ENCODE data around the gene GMDS.

Gene GMDS

DNA sequence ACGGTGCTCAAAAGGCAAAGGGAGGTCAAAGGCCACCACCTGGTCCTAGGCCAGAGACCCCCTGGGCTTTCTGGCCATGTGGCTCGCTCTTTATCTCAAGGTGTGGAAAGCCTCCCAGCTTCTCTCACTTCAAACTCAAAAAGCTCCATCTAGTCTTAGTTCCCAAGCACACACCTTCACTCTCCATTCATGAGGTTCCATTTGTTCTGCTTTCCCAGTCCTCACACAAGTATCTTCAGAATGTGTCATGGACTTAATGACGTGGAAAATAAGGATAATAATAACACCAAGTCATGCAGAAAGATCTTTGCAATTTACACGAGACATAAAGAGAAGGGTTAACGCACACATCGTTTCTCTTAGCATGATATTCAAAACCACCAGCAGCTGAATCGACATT is 219.3 kb downstream of the GMDS start:
- no peak for FAIRE-seq

DNA sequence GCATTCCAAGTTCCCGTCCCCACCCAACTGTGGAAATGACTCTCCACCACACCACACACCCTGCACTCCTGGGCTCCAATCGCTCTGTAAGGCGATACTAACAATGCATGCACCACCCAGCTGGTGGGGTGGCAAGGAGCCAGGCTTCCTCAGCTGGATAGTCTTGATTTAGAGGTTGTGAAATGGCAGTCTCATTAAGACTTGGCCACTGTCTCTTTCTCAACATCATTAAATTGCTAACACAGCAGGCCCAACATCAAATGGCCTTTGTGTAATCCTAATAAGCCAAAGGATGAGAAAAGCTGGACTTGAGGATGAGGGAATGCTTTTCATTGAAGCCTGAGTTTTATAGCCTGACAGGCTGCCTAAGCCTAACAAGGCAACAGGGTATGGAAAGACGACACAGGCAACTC is 223.7 kb downstream of the GMDS start:
- FAIRE-seq (no peak), DNase-seq (ENCODE audit: insufficient read length) (no peak)
- TF ChIP-seq POLR2AphosphoS5 (IDR thresholded peaks at IDR 0.05; ENCODE audit: low read depth, low read length): no peak
- no peak for TF ChIP-seq TAF1 (IDR thresholded peaks at IDR 0.05; ENCODE audit: borderline replicate concordance, low read depth, low read length)
- TF ChIP-seq POLR2A (IDR thresholded peaks at IDR 0.05; ENCODE audit: low read depth, low read length): no peak

More for the DNA sequence above, 219.3 kb downstream of the GMDS start:
- no peak for DNase-seq (ENCODE audit: insufficient read length)
- TF ChIP-seq POLR2AphosphoS5 (IDR thresholded peaks at IDR 0.05; ENCODE audit: low read depth, low read length): no peak
- no peak for TF ChIP-seq POLR2A (IDR thresholded peaks at IDR 0.05; ENCODE audit: low read depth, low read length)
- TF ChIP-seq TAF1 (IDR thresholded peaks at IDR 0.05; ENCODE audit: borderline replicate concordance, low read depth, low read length): no peak

DNA sequence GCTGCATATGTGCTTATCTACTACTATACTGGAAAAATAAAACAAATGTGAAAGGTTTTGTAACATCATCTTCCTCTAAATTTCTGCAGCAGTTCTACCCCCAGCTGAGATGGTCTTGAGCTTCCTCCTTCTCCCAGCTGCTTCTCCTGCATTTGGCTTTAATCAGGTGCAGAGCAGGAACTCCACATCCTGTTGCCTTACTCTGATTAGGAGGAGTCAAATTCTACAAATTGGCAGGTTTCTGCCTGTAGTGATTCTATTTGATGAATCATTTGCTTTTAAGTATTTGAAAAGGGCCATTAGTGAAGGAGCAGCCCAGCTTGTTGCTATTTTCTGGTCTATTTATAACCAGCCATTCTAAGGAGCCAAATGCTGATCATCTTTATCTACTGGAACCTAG is 224.5 kb downstream of the GMDS start:
- DNase-seq (ENCODE audit: insufficient read length) (no peak), FAIRE-seq (no peak)
- TF ChIP-seq POLR2AphosphoS5 (IDR thresholded peaks at IDR 0.05; ENCODE audit: low read depth, low read length) (no peak), TAF1 (IDR thresholded peaks at IDR 0.05; ENCODE audit: borderline replicate concordance, low read depth, low read length) (no peak), POLR2A (IDR thresholded peaks at IDR 0.05; ENCODE audit: low read depth, low read length) (no peak)

DNA sequence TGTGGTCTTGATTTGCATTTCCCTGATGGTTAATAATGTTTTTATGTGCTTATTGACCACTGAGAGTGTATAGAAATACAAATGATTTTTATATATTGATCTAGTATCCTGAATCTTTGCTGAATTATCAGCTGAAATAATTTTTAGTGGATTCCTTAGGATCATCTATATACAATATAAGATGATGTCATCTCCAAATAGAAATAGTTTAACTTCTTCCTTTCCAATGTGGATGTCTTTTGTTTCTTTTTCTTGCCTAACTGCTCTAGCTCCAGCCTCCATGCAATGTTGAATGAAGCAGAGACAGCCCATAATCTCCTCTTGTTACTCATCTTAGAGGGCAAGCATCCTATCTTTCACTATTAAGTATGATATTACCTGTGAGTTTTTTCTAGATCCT is 226.4 kb downstream of the GMDS start:
- FAIRE-seq: no peak
- no peak for DNase-seq (ENCODE audit: insufficient read length)

DNA sequence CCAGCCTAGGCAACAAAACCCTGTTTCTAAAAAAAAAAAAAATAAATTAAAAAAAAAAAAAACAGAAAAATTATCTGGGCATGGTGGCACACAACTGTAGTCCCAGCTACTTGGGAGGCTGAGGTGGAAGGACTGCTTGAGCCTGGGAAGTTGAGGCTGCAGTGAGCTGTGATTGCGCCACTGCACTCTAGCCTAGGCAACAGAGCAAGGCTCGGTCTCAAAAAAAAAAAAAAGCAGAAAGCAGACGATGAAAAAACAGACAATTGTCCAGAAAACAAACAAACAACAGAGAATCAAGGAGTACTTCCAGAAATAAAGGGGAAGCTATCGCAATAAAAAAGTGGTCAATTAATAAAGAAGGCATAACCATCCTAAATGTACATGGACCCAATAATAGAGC is 229.4 kb downstream of the GMDS start:
- FAIRE-seq (no peak), DNase-seq (ENCODE audit: insufficient read length) (no peak)
- TF ChIP-seq POLR2AphosphoS5 (IDR thresholded peaks at IDR 0.05; ENCODE audit: low read depth, low read length) (no peak), TAF1 (IDR thresholded peaks at IDR 0.05; ENCODE audit: borderline replicate concordance, low read depth, low read length) (no peak), POLR2A (IDR thresholded peaks at IDR 0.05; ENCODE audit: low read depth, low read length) (no peak)

More for the DNA sequence above, 226.4 kb downstream of the GMDS start:
- no peak for TF ChIP-seq POLR2AphosphoS5 (IDR thresholded peaks at IDR 0.05; ENCODE audit: low read depth, low read length)
- TF ChIP-seq TAF1 (IDR thresholded peaks at IDR 0.05; ENCODE audit: borderline replicate concordance, low read depth, low read length): no peak
- TF ChIP-seq POLR2A (IDR thresholded peaks at IDR 0.05; ENCODE audit: low read depth, low read length): no peak

DNA sequence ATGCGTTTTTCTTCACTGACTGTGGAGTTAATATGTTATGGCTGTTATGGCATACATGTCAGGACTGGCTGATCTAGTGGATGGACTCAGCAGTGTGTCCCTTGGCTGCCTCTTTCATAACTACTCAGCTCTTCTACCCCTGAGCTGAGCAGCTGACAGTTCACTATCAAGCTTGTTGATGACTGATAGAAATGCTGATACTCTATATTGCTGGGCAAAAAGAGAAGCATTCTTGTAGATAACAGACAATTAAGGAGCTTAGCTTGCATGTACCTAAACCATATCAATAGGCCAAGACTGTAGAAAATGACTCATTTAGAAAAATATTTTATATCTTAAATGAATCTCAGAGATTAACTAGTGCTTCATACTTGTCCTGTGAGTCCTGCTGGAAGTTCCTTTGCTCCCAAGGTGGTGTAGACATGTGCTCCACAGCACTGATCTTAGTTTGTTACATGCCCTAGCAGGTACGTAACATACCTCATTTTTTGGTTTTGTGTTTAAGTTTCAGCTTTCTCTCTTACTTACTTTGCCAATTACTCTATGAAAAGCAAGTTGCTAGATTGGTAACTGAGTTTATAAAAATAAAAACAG is 236.9 kb downstream of the GMDS start:
- DNase-seq (ENCODE audit: insufficient read length) (no peak), FAIRE-seq (no peak)
- TF ChIP-seq TAF1 (IDR thresholded peaks at IDR 0.05; ENCODE audit: borderline replicate concordance, low read depth, low read length): no peak
- no peak for TF ChIP-seq POLR2AphosphoS5 (IDR thresholded peaks at IDR 0.05; ENCODE audit: low read depth, low read length)
- no peak for TF ChIP-seq POLR2A (IDR thresholded peaks at IDR 0.05; ENCODE audit: low read depth, low read length)

DNA sequence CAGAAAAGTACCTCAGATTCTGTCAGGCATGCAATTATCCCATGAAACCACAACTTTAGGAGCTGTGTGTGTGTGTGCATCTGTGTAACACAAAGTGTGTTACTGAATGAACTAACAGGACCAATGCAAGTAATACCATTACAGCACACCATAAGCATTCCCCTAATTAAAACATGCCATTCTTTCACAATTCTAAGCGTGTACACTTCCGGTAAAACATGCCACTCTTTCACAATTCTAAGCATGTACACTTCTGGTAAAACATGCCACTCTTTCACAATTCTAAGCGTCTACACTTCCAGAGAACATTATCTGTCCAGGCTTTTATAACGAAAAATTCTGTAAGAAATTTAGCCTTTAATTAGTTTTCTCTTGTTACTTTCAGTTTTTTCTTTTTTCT is 238.2 kb downstream of the GMDS start:
- no peak for TF ChIP-seq POLR2AphosphoS5 (IDR thresholded peaks at IDR 0.05; ENCODE audit: low read depth, low read length)
- no peak for TF ChIP-seq TAF1 (IDR thresholded peaks at IDR 0.05; ENCODE audit: borderline replicate concordance, low read depth, low read length)
- TF ChIP-seq POLR2A (IDR thresholded peaks at IDR 0.05; ENCODE audit: low read depth, low read length): no peak
- DNase-seq (ENCODE audit: insufficient read length) (no peak), FAIRE-seq (no peak)

DNA sequence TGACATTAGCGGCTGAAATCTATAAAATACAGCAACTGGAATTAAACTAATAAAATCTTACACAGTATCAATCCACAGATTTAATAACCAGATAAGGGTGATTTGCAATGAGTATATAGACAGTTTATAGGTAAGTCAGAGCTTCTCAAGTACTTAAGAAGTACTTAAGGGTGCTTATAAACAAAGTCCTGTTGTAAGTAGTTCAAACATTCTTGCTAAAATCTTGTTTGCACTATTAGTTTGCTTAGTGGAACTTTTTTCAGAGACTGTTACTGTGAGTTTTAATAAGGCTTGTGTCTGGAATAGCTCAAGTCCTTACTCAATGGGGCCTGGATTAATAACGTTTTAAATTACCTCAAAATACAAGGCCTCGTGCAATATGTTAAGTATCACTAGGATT is 240.5 kb downstream of the GMDS start:
- TF ChIP-seq POLR2AphosphoS5 (IDR thresholded peaks at IDR 0.05; ENCODE audit: low read depth, low read length) (no peak), POLR2A (IDR thresholded peaks at IDR 0.05; ENCODE audit: low read depth, low read length) (no peak), TAF1 (IDR thresholded peaks at IDR 0.05; ENCODE audit: borderline replicate concordance, low read depth, low read length) (no peak)
- no peak for FAIRE-seq
- DNase-seq (ENCODE audit: insufficient read length): no peak

DNA sequence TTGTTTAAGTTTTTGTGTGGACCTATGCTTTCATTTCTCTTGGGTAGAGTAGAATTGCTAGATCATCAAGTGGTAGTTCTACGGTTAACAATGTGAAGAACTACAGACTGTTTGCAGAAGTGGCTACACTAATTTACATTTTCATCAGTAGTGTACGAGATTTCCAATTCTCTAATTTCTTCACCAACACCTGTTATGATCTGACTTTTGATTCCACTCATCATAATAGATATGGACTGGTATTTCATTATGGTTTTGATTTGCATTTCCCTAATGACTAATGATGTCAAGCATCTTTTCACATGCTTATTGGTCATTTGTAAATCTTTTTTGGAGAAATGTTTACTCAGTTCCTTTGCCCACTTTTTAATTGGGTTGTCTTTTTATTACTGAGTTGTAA is 244.4 kb downstream of the GMDS start:
- DNase-seq (ENCODE audit: insufficient read length) (no peak), FAIRE-seq (no peak)
- no peak for TF ChIP-seq POLR2A (IDR thresholded peaks at IDR 0.05; ENCODE audit: low read depth, low read length)
- TF ChIP-seq POLR2AphosphoS5 (IDR thresholded peaks at IDR 0.05; ENCODE audit: low read depth, low read length): no peak
- no peak for TF ChIP-seq TAF1 (IDR thresholded peaks at IDR 0.05; ENCODE audit: borderline replicate concordance, low read depth, low read length)

DNA sequence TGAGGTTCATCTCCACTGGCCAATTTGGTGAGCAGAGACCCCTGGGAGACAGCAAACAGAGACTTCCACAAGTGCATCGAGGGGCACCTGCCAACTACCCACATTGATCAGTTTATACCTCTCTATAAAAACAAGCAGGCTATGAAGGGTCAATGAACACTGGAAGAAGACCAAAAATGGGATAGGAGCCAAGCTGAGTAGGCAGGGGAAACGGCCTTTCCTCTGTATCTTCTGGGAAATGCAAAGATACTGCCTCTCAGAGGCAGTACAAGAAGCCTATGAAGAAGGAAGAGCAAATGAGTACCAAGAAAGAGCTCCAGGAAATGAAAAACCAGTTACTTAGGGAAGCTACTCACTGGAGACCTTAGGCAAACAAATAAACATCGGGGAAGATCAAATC is 247.7 kb downstream of the GMDS start:
- DNase-seq (ENCODE audit: insufficient read length) (no peak), FAIRE-seq (no peak)
- TF ChIP-seq POLR2AphosphoS5 (IDR thresholded peaks at IDR 0.05; ENCODE audit: low read depth, low read length) (no peak), POLR2A (IDR thresholded peaks at IDR 0.05; ENCODE audit: low read depth, low read length) (no peak), TAF1 (IDR thresholded peaks at IDR 0.05; ENCODE audit: borderline replicate concordance, low read depth, low read length) (no peak)

DNA sequence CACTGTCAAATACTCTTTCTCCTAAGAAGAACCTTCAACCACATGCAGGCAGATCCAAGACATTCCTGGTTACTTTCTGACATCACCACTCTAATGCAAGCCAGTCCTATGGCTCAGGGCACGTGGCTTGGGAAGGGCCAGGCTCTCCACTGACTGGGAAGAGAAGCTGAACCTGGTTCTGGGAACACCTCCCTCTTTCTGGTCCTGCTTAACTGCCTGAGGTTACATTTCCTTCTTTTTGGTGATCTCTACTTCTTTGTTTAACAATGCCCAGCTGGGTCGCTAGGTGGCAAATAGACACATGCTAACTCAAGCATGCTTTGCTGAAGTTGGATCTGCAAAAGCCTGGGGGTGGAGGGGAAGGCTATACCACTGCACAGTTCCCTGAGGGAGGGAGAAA is 249.8 kb downstream of the GMDS start:
- no peak for TF ChIP-seq TAF1 (IDR thresholded peaks at IDR 0.05; ENCODE audit: borderline replicate concordance, low read depth, low read length)
- no peak for TF ChIP-seq POLR2A (IDR thresholded peaks at IDR 0.05; ENCODE audit: low read depth, low read length)
- TF ChIP-seq POLR2AphosphoS5 (IDR thresholded peaks at IDR 0.05; ENCODE audit: low read depth, low read length): no peak
- DNase-seq (ENCODE audit: insufficient read length) (no peak), FAIRE-seq (no peak)

DNA sequence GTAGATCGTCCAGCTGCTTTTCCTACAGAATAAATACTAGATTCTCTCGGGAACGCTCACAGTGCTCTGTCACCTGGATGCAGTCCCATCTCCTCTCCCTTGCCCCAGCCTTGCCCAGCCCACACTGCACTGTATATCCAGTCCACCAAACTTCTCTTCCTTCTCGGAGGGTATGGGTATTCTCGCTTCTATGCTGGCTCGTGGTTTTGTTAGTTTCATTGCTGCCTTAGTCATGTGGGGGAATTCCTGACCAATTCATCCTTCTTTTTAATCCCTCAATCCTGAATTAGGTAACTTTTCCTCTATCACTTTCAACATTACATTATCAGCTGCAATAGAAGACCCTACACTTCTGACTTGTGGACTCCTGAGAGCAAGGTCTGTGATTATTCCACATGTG is 252.4 kb downstream of the GMDS start:
- FAIRE-seq (no peak), DNase-seq (ENCODE audit: insufficient read length) (no peak)
- no peak for TF ChIP-seq POLR2AphosphoS5 (IDR thresholded peaks at IDR 0.05; ENCODE audit: low read depth, low read length)
- no peak for TF ChIP-seq POLR2A (IDR thresholded peaks at IDR 0.05; ENCODE audit: low read depth, low read length)
- no peak for TF ChIP-seq TAF1 (IDR thresholded peaks at IDR 0.05; ENCODE audit: borderline replicate concordance, low read depth, low read length)

Measured in GM12892 (cell line).